Activated T-helper 1 cell treated with anti-CD3 and anti-CD28 coated beads, Interleukin-12 subunit alpha, Interleukin-12 subunit beta, Interleukin-2, Interleukin-4 antibody, amounts not matched to agents 30 ng/mL and 10 ng/mL and 1 ng/mL, durations not matched to agents 14 hours and 24 hours and 36 hours (primary cell): ENCODE data around the gene PPOX. TPM values are rescaled to one million over a fixed set of nuclear protein-coding genes. Genes with fewer than 3 reads are reported as not detected.
A peak's percentile ranks its signal among the peaks of the same experiment; 100 is the strongest.

Source experiments
- DNase-seq: peaks from one replicate; pipeline ENCODE4 v3.0.0; 2021; ENCODE audit warnings: low spot score
- H3K27ac Mint-ChIP-seq: one replicate; pipeline ENCODE4 v1.8.0; 2021; ENCODE audit warnings: mild to moderate bottlenecking, mixed read lengths
- H3K27me3 Mint-ChIP-seq: one replicate; pipeline ENCODE4 v1.8.0; 2022; ENCODE audit warnings: mild to moderate bottlenecking, moderate library complexity, mixed read lengths; ENCODE audit not compliant: insufficient read depth
- H3K36me3 Mint-ChIP-seq: one replicate; pipeline ENCODE4 v1.8.0; 2021; ENCODE audit warnings: low read depth, mixed read lengths
- H3K4me1 Mint-ChIP-seq: one replicate; pipeline ENCODE4 v1.8.0; 2021; ENCODE audit warnings: low read depth, mixed read lengths
- H3K4me3 Mint-ChIP-seq: one replicate; pipeline ENCODE4 v1.8.0; 2021; ENCODE audit warnings: mild to moderate bottlenecking, moderate library complexity, mixed read lengths
- H3K9me3 Mint-ChIP-seq: one replicate; pipeline ENCODE4 v1.8.0; 2021; ENCODE audit warnings: mixed read lengths
- intact Hi-C: fragments of 100-400 bp; cut with micrococcal nuclease; formaldehyde crosslinking; loops from one replicate; pipeline ENCODE4 v1.15.1; 2024
- total RNA-seq: library from RNA; stranded (reverse); gene quantifications from 2 replicates; pipeline ENCODE4 v1.2.3, GENCODE V29; 2022

PPOX gene
- total RNA-seq, 1 donor from 2014 or later, result 25.1 TPM

DNA sequence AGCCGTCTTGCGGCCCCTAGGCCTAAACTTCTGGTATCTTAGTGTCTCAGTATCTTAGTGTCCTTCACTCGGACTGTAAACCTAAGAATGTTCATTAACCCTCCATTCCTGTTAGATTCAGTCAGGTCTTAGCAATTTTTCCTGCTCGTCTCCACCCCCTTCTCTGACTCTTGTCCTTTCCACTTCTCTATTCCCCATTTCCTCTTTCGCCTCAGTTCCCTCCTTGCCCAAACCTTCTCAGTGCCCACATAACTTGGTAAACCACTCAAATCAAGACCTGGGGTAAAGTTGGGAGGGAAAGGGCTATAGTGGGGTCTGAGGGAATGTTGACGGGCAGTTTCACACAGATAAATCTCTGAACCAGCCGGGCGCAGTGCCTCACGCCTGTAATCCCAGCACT, 48.1 kb downstream of the PPOX start:
- Mint-ChIP-seq H3K27ac (no peak overlapping the region), H3K4me3 (no peak overlapping the region), H3K9me3 (no peaks in the 10 kb centered on the region), H3K27me3 (no peaks in the 10 kb centered on the region), H3K36me3 (peaks cover 41% of the 10 kb centered on the region), H3K4me1 (peaks cover 49% of the 10 kb centered on the region)
- no peak for DNase-seq
- intact Hi-C loops, result no loop called here

GRCh38 chr1:161215076-161215475, 48.9 kb downstream of the PPOX start, which contains the start of gene FCER1G:
FCER1G (plus strand) TSS chr1:161215295; CDS start chr1:161215322, 27 bp downstream.
- Mint-ChIP-seq H3K4me3 (peak within 1 kb of the TSS; percentile 43), H3K27ac (no peak within 1 kb of the TSS), H3K36me3 (peaks cover 34% of the 10 kb centered on the region), H3K9me3 (no peaks in the 10 kb centered on the region), H3K27me3 (no peaks in the 10 kb centered on the region), H3K4me1 (peaks cover 42% of the 10 kb centered on the region)
- no peak for DNase-seq
- intact Hi-C loops, result no loop called here

GRCh38 chr1:161216945-161217712, 50.9 kb downstream of the PPOX start:
- no peak for DNase-seq
- Mint-ChIP-seq H3K27ac (no peak overlapping the region), H3K4me1 (peaks cover 41% of the 10 kb centered on the region), H3K36me3 (peaks cover 21% of the 10 kb centered on the region), H3K27me3 (no peaks in the 10 kb centered on the region), H3K4me3 (no peak overlapping the region), H3K9me3 (no peaks in the 10 kb centered on the region)
- intact Hi-C loops, result no loop called here

DNA sequence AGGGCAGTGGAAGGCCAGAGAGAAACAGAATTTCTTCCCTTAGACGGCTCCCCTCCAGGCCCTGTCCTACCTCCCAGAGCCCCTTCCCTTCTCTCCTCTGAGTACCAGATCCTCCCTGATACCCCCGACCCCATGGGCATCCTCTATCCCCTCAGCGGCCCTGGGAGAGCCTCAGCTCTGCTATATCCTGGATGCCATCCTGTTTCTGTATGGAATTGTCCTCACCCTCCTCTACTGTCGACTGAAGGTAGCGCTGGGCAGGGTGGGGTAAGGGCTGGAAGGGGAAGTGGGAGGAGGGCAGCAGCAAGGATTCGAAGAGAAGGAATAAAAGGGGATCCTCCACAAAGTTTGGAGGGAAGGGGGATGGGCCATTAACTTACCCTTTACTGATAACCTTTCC, 51.6 kb downstream of the PPOX start:
- Mint-ChIP-seq H3K4me1 (peaks cover 41% of the 10 kb centered on the region), H3K4me3 (no peak overlapping the region), H3K27ac (no peak overlapping the region), H3K9me3 (no peaks in the 10 kb centered on the region), H3K27me3 (no peaks in the 10 kb centered on the region), H3K36me3 (peaks cover 19% of the 10 kb centered on the region)
- intact Hi-C loops, result no loop called here
- DNase-seq, result no peak

DNA sequence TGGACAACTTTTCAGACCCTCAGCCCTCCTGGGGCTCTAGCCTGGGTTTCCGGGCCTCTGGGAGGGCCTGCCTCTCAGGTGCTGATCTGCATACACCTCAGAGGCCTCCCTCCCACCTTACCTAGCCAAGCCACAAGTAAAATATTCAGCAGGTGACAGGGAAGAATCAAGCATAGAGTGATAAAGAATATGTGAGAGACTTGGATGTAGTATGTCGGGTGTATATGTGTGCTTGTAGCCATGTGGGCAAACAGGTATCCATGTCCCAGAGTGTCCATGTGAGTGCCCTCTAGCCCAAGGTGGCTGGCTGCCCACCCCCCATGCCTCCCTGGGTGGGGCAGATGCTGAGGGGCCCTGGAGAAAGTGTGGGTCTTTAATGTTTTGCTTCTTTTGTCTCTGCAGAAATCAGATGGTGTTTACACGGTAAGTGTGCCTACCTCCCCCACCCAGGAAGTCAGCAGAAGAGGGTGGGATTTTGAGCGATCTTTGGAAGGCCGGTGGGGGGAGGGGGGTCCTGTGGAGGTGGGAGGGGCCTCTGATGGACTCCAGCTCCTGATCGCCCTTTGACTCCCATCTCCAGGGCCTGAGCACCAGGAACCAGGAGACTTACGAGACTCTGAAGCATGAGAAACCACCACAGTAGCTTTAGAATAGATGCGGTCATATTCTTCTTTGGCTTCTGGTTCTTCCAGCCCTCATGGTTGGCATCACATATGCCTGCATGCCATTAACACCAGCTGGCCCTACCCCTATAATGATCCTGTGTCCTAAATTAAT, 52.3 kb downstream of the PPOX start:
- intact Hi-C loops, result no loop called here
- H3K9me3 Mint-ChIP-seq, result no peaks in the 10 kb centered on the region
- peaks cover 14% of the 10 kb centered on the region for H3K36me3 Mint-ChIP-seq
- H3K27me3 Mint-ChIP-seq, result peaks cover 2% of the 10 kb centered on the region
- DNase-seq, result no peak
- H3K4me1 Mint-ChIP-seq, result peaks cover 41% of the 10 kb centered on the region
- no peak overlapping the region for H3K27ac Mint-ChIP-seq
- H3K4me3 Mint-ChIP-seq, result no peak overlapping the region

DNA sequence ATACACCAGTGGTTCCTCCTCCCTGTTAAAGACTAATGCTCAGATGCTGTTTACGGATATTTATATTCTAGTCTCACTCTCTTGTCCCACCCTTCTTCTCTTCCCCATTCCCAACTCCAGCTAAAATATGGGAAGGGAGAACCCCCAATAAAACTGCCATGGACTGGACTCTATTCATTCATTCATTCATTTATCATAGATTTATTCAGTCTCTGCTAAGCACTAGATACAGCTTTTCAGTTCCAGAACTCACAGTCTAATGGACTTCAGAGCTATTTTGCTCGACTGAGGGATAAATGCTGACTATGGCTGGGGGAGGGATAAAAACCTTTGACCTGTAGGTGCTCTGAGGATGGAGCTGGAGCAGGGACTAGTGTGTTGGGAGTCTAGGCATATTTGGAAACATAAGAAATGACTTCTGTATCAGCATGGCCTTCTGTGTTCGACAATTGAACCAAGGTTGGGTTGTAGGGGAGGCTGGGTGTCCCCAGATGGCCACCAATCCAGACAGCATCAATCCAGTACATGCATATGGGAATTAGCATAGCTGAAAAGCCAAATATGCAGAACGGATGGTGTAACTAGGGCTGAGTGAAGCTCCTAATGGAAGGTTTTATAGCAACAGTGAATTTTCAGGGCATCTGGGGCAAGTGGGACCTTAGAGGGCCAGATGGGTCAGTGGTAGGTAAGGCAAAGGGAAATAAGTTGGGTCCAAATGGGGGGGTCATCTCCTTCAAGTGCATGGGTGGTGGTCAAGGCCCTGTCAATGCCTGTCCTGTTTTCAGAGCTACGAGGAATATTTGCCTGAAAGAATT, 53.1 kb downstream of the PPOX start:
- DNase-seq, result no peak
- H3K27ac Mint-ChIP-seq, result no peak overlapping the region
- intact Hi-C loops, result no loop called here
- H3K4me1 Mint-ChIP-seq, result peaks cover 37% of the 10 kb centered on the region
- peaks cover 7% of the 10 kb centered on the region for H3K36me3 Mint-ChIP-seq
- H3K9me3 Mint-ChIP-seq, result no peaks in the 10 kb centered on the region
- no peak overlapping the region for H3K4me3 Mint-ChIP-seq
- peaks cover 3% of the 10 kb centered on the region for H3K27me3 Mint-ChIP-seq

GRCh38 chr1:161220002-161220401, 53.8 kb downstream of the PPOX start:
- H3K9me3 Mint-ChIP-seq, result no peaks in the 10 kb centered on the region
- intact Hi-C loops, result no loop called here
- no peak overlapping the region for H3K27ac Mint-ChIP-seq
- H3K4me3 Mint-ChIP-seq, result no peak overlapping the region
- H3K36me3 Mint-ChIP-seq, result peaks cover 3% of the 10 kb centered on the region
- H3K27me3 Mint-ChIP-seq, result peaks cover 3% of the 10 kb centered on the region
- H3K4me1 Mint-ChIP-seq, result peaks cover 31% of the 10 kb centered on the region
- DNase-seq, result no peak

Other genes starting within 250 kb of the PPOX start
- gene ITLN2, start 211.6 kb upstream of the PPOX start, total RNA-seq, result not detected in 2 replicates
- 11.9 and 13.5 TPM in 2 replicates for gene F11R, start 145.3 kb upstream of the PPOX start, total RNA-seq
- 40.5 and 43.3 TPM in 2 replicates for gene TSTD1, start 127.5 kb upstream of the PPOX start, total RNA-seq
- 50.6 and 51.5 TPM in 2 replicates for gene USF1, start 120.4 kb upstream of the PPOX start, total RNA-seq
- gene ARHGAP30, start 96.5 kb upstream of the PPOX start, total RNA-seq, result 149 and 151 TPM in 2 replicates
- gene NECTIN4, start 76.9 kb upstream of the PPOX start, total RNA-seq, result not detected in 2 replicates
- gene KLHDC9, start 68.1 kb upstream of the PPOX start, total RNA-seq, result not detected in 2 replicates
- gene PFDN2, start 48.4 kb upstream of the PPOX start, total RNA-seq, result 147 and 164 TPM in 2 replicates
- 51.3 and 56.3 TPM in 2 replicates for gene NIT1, start 48.3 kb upstream of the PPOX start, total RNA-seq
- 44.5 and 48.0 TPM in 2 replicates for gene DEDD, start 33.8 kb upstream of the PPOX start, total RNA-seq
- 86.3 and 94.5 TPM in 2 replicates for gene UFC1, start 12.4 kb upstream of the PPOX start, total RNA-seq
- gene USP21, start 6.9 kb upstream of the PPOX start, total RNA-seq, result 32.9 and 38.2 TPM in 2 replicates
- 66.4 and 68.2 TPM in 2 replicates for gene B4GALT3, start 11.1 kb downstream of the PPOX start, total RNA-seq
- 0.23 and 0.24 TPM in 2 replicates for gene ADAMTS4, start 32.6 kb downstream of the PPOX start, total RNA-seq
- gene NDUFS2, start 35.9 kb downstream of the PPOX start, total RNA-seq, result 72.9 and 84.1 TPM in 2 replicates
- 0.93 and 1.5 TPM in 2 replicates for gene FCER1G, start 48.9 kb downstream of the PPOX start, total RNA-seq
- gene APOA2, start 57.2 kb downstream of the PPOX start, total RNA-seq, result not detected in 2 replicates
- gene TOMM40L, start 59.6 kb downstream of the PPOX start, total RNA-seq, result 25.3 and 28.0 TPM in 2 replicates
- gene NR1I3, start 71.8 kb downstream of the PPOX start, total RNA-seq, result not detected in 2 replicates
- gene PCP4L1, start 92.3 kb downstream of the PPOX start, total RNA-seq, result 0.20 TPM in 1 of 2 replicates, not detected in the other
- gene MPZ, start 143.5 kb downstream of the PPOX start, total RNA-seq, result 3.0 and 4.0 TPM in 2 replicates
- 157 and 162 TPM in 2 replicates for gene SDHC, start 148.0 kb downstream of the PPOX start, total RNA-seq
- not detected in 2 replicates for gene CFAP126, start 201.4 kb downstream of the PPOX start, total RNA-seq